Superior temporal gyrus (tissue), 1 donor: ENCODE measurements around the gene MAPKAPK5.
"Not testable (repeated sequence)": the region's sequence is repeated elsewhere in the genome, so short reads cannot be mapped to it uniquely, and the experiment has no call there.

Experiments used
- DNase-seq: peaks from one replicate; pipeline ENCODE4 v3.0.0-alpha.2; 2016; ENCODE audit errors: extremely low spot score

MAPKAPK5 gene, protein sequence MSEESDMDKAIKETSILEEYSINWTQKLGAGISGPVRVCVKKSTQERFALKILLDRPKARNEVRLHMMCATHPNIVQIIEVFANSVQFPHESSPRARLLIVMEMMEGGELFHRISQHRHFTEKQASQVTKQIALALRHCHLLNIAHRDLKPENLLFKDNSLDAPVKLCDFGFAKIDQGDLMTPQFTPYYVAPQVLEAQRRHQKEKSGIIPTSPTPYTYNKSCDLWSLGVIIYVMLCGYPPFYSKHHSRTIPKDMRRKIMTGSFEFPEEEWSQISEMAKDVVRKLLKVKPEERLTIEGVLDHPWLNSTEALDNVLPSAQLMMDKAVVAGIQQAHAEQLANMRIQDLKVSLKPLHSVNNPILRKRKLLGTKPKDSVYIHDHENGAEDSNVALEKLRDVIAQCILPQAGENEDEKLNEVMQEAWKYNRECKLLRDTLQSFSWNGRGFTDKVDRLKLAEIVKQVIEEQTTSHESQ

DNA sequence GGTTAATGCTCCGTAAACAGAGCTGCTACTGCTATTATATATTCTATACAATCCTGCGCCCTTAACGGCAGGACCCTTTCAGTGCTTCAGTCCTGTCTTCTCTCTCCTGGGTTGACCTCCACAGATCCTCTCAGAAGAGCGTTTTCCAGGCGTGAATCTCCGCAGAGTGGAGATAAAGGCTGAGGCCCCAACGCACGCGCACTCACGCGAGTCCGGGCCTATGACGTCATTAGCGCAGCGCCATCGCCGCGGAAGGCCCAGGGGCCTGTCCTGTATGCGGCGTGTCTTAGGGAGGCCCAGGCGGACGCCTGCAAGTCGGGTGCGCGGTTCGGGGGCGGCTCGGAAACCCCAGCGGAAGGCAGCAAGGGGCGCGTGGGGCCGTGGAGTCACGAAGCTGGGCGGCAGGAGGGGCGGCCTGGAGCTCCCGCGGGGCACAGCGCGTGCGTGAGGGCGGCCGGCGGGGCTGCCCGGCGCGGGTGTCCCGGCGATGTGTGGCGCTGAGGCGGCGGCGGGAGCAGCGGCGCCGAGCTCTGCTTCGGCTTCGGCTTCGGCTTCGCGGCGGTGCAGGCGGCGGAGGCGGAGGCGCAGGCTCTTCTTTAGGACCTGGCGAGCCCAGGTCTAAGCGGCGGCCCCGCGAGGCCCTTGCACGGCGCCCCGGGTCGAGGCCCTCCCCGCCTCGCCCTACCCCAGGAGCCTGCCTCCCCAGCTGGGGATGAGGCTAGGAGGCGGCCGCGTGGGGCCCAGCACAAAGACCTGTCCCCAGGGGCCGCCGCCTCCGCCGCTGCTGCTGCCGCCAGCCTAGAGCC, at the start of gene MAPKAPK5:
Gene MAPKAPK5 (plus strand): TSS at position 479 of the 806 bp plus-strand sequence. CDS start 506 bp downstream, outside the sequence.
- DNase-seq, result peak; percentile 95

- DNase-seq, result no peak
Observed at GRCh38 chr12:111792856-111793235, 49.2 kb upstream of the MAPKAPK5 start.

DNA sequence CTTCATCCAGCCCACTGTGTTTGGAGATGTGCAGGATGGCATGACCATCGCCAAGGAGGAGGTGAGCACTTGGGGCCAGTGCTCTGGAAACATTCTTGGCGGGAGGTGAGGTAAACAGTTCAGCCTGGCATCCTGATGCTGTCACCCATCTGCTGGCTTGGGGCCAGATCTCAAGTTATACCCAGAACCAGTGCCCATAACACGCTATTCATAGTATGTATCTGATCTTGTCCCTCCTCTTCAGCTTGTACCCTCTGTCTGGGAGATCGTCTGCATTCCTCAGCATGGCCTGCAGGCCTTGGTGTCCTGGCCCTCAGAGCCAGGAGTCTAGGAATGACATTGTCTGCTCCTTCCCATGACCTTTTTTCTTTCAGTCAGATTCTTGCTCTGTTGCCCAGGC, 43.8 kb upstream of the MAPKAPK5 start:
- DNase-seq, result no peak

- DNase-seq, result no peak
Observed at GRCh38 chr12:111799758-111800157, 42.3 kb upstream of the MAPKAPK5 start.

GRCh38 chr12:111803038-111803626, 38.9 kb upstream of the MAPKAPK5 start:
- no peak for DNase-seq

DNA sequence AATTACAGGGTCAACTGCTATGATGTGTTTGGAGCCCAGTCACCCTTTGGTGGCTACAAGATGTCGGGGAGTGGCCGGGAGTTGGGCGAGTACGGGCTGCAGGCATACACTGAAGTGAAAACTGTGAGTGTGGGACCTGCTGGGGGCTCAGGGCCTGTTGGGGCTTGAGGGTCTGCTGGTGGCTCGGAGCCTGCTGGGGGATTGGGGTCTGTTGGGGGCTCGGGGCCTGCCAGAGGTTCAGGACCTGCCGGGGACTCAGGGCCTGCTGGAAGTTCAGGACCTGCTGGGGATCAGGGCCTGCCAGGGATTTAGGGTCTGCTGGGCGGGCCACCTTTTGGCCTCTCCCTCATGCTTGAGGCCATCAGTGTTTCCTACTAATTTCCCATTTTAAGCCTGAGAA, 38.2 kb upstream of the MAPKAPK5 start:
- DNase-seq, result no peak

DNA sequence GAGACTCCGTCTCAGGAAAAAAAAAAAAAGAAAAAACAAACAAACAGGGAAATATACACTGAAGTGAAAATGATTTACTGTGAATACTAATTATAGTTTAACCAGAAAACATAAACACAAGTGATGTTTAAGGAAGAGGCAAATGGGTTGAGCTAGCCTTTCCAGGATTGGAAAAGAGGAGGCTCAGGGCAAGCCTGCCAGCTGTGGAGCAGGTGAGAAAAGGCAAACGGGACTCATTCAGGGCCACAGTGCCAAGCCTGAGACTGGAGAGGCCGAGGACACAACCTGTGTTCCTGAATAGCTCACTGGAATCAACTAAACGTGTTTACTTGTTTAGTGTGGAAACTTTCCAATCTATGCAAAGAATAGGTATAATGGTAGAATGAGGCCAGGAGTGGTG, 35.7 kb upstream of the MAPKAPK5 start:
- no peak for DNase-seq

DNA sequence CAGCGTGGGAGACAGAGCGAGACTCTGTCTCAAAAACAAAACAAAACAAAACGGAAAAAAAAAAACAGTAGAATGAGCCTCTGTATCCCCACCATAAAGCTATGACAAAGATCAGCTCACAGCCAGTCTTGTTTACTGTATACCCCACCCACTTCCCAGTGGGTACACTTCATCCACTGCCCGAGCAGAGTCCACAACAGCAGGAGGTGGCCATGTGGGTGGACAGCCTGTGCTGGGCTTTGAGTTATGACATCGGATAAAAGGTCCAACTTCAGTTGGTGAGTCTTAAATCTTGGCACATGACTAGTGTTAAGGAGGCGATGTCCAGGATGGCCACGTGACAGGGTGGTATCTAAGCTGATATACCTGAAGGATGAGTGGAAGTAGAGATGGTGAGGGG, 34.8 kb upstream of the MAPKAPK5 start:
- DNase-seq, result no peak

- DNase-seq, result peak; percentile 93
Observed at GRCh38 chr12:111812881-111813741, 28.9 kb upstream of the MAPKAPK5 start.

- DNase-seq, result no peak
Observed at GRCh38 chr12:111816065-111816615, 25.9 kb upstream of the MAPKAPK5 start.

DNA sequence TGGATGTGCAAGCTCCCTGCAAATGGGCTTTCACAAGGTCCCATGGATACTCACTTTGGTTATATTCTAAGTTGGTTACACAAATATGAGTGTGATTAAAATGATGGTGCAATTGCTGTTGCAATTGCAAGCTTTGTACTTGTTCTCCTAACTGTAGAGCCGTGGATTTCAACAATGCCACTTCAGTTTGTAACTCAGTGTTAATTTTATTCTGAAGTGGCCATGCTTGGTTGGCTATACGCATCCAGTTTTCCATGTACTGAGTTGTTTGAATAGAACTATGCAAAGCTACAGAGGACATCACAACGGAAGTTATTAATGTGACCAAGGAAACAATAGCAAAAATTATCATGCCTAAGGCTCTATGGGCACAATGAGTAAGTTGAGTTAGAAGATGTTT, 25.1 kb upstream of the MAPKAPK5 start:
- not testable (repeated sequence) for DNase-seq

DNA sequence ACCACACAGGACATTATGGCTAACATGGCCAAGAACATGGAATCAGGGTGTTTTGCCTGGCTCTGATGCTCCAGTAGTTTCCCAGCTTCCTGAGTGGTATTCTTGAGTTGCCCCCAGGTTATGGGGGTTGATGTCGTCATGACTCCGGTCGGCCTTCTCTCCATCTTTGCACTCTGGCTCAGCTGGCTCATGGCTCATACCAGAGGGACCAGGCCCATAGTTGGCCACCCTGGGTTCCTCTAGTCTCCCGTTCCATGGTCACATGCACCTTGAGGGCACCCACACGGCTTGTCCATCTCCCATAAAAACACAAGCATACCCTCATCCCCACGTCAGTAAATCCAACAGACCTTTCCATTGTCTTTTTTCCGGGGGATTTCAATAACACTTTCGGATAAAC, 23.7 kb upstream of the MAPKAPK5 start:
- DNase-seq, result no peak

- DNase-seq, result no peak
Observed at GRCh38 chr12:111819191-111820158, 22.6 kb upstream of the MAPKAPK5 start.

DNA sequence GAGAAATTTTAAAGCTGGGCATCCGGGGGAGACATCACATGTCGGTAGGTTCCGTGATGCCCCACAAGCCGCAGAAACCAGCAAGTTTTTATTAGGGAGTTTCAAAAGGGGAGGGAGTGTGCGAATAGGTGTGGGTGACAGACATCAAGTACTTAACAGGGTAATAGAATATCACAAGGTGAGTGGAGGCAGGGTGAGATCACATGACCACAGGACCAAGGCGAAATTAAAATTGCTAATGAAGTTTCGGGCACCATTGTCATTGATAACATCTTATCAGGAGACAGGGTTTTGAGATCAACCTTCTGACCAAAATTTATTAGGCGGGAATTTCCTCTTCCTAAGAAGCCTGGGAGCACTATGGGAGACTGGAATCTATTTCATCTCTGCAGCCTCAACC, 21.2 kb upstream of the MAPKAPK5 start:
- not testable (repeated sequence) for DNase-seq

DNA sequence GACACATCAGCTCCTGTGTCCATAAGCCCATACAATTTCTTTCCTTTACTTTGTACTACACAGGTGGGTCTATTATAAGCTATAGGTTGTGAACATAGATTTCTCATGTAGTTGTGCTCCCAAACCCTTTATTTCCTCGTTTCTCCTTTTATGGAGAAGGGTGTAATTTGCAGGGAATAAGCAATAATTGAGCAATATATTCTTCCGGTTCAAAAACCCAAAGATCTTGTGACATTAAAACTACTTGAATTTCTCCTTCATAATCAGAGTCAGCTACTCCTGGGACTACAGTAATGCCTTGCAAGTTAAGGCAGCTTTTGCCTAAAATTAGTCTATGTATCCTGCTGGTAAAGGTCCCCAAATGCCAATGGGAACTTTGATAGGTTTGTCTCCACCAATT, 19.1 kb upstream of the MAPKAPK5 start:
- DNase-seq, result no peak

- no peak for DNase-seq
Observed at GRCh38 chr12:111823891-111824290, 18.1 kb upstream of the MAPKAPK5 start.

GRCh38 chr12:111824312-111824711, 17.7 kb upstream of the MAPKAPK5 start:
- not testable (repeated sequence) for DNase-seq

DNA sequence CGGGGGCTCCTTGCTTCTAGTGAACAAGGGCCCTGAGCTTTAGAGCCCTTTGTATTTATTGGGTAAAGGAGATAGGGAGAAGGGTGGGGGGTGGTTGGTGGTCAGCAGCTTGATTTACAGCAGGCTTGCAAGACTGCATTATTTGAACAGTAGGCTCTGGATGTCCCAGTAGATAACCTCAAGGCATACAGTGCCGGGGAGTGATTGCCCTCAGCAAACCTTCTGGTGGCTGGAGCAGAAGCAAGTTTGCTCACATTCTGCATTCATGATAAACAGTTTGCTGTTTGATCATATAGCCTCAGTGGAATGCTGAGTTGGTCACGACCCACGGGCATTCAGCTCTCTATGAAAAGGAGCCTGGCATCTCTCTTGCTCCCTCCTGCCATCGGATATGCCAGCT, 16.5 kb upstream of the MAPKAPK5 start:
- DNase-seq, result no peak

DNA sequence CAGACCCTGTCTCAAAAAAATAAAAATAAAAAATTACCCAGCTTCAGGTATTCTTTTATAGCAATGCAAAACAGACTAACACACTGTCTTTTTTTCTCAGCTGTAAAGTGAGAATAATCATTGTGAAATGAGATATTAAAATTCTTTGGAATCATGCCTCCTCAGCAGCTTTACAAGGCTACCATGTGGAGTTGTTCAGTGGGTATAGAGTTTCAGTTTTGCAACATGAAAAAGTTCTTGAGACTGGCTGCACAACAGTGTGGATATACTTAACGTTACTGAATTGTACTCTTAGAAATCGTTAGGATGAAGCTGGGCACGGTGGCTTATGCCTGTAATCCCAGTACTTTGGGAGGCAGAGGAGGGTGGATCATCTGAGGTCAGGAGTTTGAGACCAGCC, 15.7 kb upstream of the MAPKAPK5 start:
- no peak for DNase-seq

GRCh38 chr12:111826992-111827391, 15.0 kb upstream of the MAPKAPK5 start:
- no peak for DNase-seq
